ENCODE data around the gene RICTOR. TPM values are rescaled to one million over a fixed set of nuclear protein-coding genes. Genes with fewer than 3 reads are reported as not detected.

The RICTOR gene
- total RNA-seq, 1 donor from 2014 or later, result 46.4 TPM

- H3K4me1 Mint-ChIP-seq, result peaks cover 44% of the 10 kb centered on the region
- no peak overlapping the region for H3K4me3 Mint-ChIP-seq
- H3K27ac Mint-ChIP-seq, result peak overlapping the region; percentile 3
- H3K9me3 Mint-ChIP-seq, result peaks cover 6% of the 10 kb centered on the region
- no peak for DNase-seq (ENCODE audit: low spot score in 2 of 2, unreplicated experiment in 2 of 2)
- TF ChIP-seq CTCF (IDR thresholded peaks at IDR 0.05; ENCODE audit: unreplicated experiment), result no peak
- peaks cover 25% of the 10 kb centered on the region for H3K36me3 Mint-ChIP-seq
- no peaks in the 10 kb centered on the region for H3K27me3 Mint-ChIP-seq (ENCODE audit: low read depth)
Observed at GRCh38 chr5:39021413-39021812, 52.8 kb downstream of the RICTOR start.

- H3K4me3 Mint-ChIP-seq, result no peak overlapping the region
- no peak for TF ChIP-seq CTCF (IDR thresholded peaks at IDR 0.05; ENCODE audit: unreplicated experiment)
- no peak overlapping the region for H3K27ac Mint-ChIP-seq
- peaks cover 53% of the 10 kb centered on the region for H3K4me1 Mint-ChIP-seq
- DNase-seq (ENCODE audit: low spot score in 2 of 2, unreplicated experiment in 2 of 2), result no peak
- no peaks in the 10 kb centered on the region for H3K9me3 Mint-ChIP-seq
- peaks cover 18% of the 10 kb centered on the region for H3K36me3 Mint-ChIP-seq
- H3K27me3 Mint-ChIP-seq (ENCODE audit: low read depth), result no peaks in the 10 kb centered on the region
Observed at GRCh38 chr5:39020458-39020857, 53.7 kb downstream of the RICTOR start.

GRCh38 chr5:39019254-39019653 is 54.9 kb downstream of the RICTOR start:
- Mint-ChIP-seq H3K9me3 (no peaks in the 10 kb centered on the region), H3K4me3 (no peak overlapping the region), H3K27ac (peak overlapping the region; percentile 71), H3K27me3 (ENCODE audit: low read depth) (no peaks in the 10 kb centered on the region), H3K4me1 (peaks cover 49% of the 10 kb centered on the region), H3K36me3 (peaks cover 16% of the 10 kb centered on the region)
- DNase-seq (ENCODE audit: low spot score in 2 of 2, unreplicated experiment in 2 of 2), result no peak
- TF ChIP-seq CTCF (IDR thresholded peaks at IDR 0.05; ENCODE audit: unreplicated experiment), result no peak

GRCh38 chr5:39017504-39017903 is 56.7 kb downstream of the RICTOR start:
- peaks cover 37% of the 10 kb centered on the region for H3K4me1 Mint-ChIP-seq
- H3K36me3 Mint-ChIP-seq, result peaks cover 22% of the 10 kb centered on the region
- H3K9me3 Mint-ChIP-seq, result no peaks in the 10 kb centered on the region
- H3K27me3 Mint-ChIP-seq (ENCODE audit: low read depth), result no peaks in the 10 kb centered on the region
- no peak overlapping the region for H3K27ac Mint-ChIP-seq
- DNase-seq (ENCODE audit: low spot score in 2 of 2, unreplicated experiment in 2 of 2), result no peak
- TF ChIP-seq CTCF (IDR thresholded peaks at IDR 0.05; ENCODE audit: unreplicated experiment), result no peak
- no peak overlapping the region for H3K4me3 Mint-ChIP-seq

GRCh38 chr5:39016587-39017275 is 57.5 kb downstream of the RICTOR start:
- no peak for TF ChIP-seq CTCF (IDR thresholded peaks at IDR 0.05; ENCODE audit: unreplicated experiment)
- Mint-ChIP-seq H3K36me3 (peaks cover 30% of the 10 kb centered on the region), H3K4me1 (peaks cover 32% of the 10 kb centered on the region), H3K27me3 (ENCODE audit: low read depth) (no peaks in the 10 kb centered on the region), H3K4me3 (no peak overlapping the region), H3K9me3 (peaks cover 6% of the 10 kb centered on the region), H3K27ac (peak overlapping the region; percentile 83)
- DNase-seq (ENCODE audit: low spot score in 2 of 2, unreplicated experiment in 2 of 2), result no peak
